IMR-90 (cell line): ENCODE measurements around the gene ADGRL4. TPM values are rescaled to one million over a fixed set of nuclear protein-coding genes. Genes with fewer than 3 reads are reported as not detected.

ENCODE experiments used
- ATAC-seq: fragments of 200-7000 bp; cut with Tn5 transposase; 2 replicates; pipeline ENCODE4 v1.9.1; 2020; ENCODE audit warnings: low read depth, mild to moderate bottlenecking, moderate library complexity
- BruUV-seq: library from RNA; stranded (reverse); fragments of 400-500 nt; replicated peaks from 2 replicates; lab custom pipeline; 2021; lab: Mats Ljungman, UMichigan
- CTCF ChIA-PET: fragments of 300-600 bp; formaldehyde crosslinking; extraction: SDS; loops from one replicate; lab custom pipeline; 2021; ENCODE audit warnings: antibody characterized with exemption; lab: Yijun Ruan, JAX
- POLR2A ChIA-PET: fragments of 300-600 bp; sonication (Branson Sonifier 250); formaldehyde crosslinking; loops from one replicate; lab custom pipeline; 2022; ENCODE audit warnings: antibody characterized with exemption; ENCODE audit not compliant: unreplicated experiment; lab: Charles Lee
- DNase-seq: peaks from one replicate; pipeline ENCODE4 v3.0.0; 2013
- H2AFZ ChIP-seq: replicated peaks from 2 replicates; pipeline ENCODE3; 2013; ENCODE audit warnings: low read length, mild to moderate bottlenecking; ENCODE audit not compliant: poor library complexity
- H2AK5ac ChIP-seq: 2 replicates; pipeline ENCODE4 v1.6.1; 2013; ENCODE audit warnings: low read depth, low read length, inconsistent platforms
- H2AK9ac ChIP-seq: replicated peaks from 2 replicates; pipeline ENCODE3; 2013; ENCODE audit warnings: mild to moderate bottlenecking, low read depth, low read length, moderate library complexity; ENCODE audit not compliant: poor library complexity
- H2BK120ac ChIP-seq: 2 replicates; pipeline ENCODE4 v1.6.1; 2013; ENCODE audit warnings: low read depth, low read length, inconsistent platforms
- H2BK15ac ChIP-seq: 3 replicates; pipeline ENCODE4 v1.6.1; 2013; ENCODE audit warnings: low read depth, low read length, inconsistent platforms
- H2BK20ac ChIP-seq: 2 replicates; pipeline ENCODE4 v1.6.1; 2013; ENCODE audit warnings: low read depth, mild to moderate bottlenecking, inconsistent platforms, low read length, moderate library complexity
- H2BK5ac ChIP-seq: 2 replicates; pipeline ENCODE4 v1.6.1; 2013; ENCODE audit warnings: mild to moderate bottlenecking, low read depth, low read length, inconsistent platforms; ENCODE audit not compliant: poor library complexity, severe bottlenecking
- H3K14ac ChIP-seq: replicated peaks from 2 replicates; pipeline ENCODE4 v1.6.1; 2013; ENCODE audit warnings: low read depth, low read length, inconsistent platforms
- H3K18ac ChIP-seq: 2 replicates; pipeline ENCODE4 v1.6.1; 2013; ENCODE audit warnings: low read depth, low read length, control low read depth
- H3K23ac ChIP-seq: 2 replicates; pipeline ENCODE4 v1.6.1; 2013; ENCODE audit warnings: low read depth, low read length, inconsistent platforms
- H3K27ac ChIP-seq: 2 replicates; pipeline ENCODE4 v1.5.1; 2013; ENCODE audit warnings: mild to moderate bottlenecking, control low read depth, low read length; ENCODE audit not compliant: insufficient read depth
- H3K27me3 ChIP-seq: 2 replicates; pipeline ENCODE4 v1.6.1; 2013; ENCODE audit warnings: low read length; ENCODE audit not compliant: control insufficient read depth, insufficient read depth
- H3K36me3 ChIP-seq: 2 replicates; pipeline ENCODE4 v1.6.1; 2013; ENCODE audit warnings: low read length, mixed read lengths; ENCODE audit not compliant: control insufficient read depth, insufficient read depth
- H3K4ac ChIP-seq: 2 replicates; pipeline ENCODE4 v1.6.1; 2013; ENCODE audit warnings: low read depth, low read length, inconsistent platforms
- H3K4me1 ChIP-seq: 2 replicates; pipeline ENCODE4 v1.6.1; 2013; ENCODE audit warnings: low read length, mixed read lengths; ENCODE audit not compliant: control insufficient read depth, insufficient read depth
- H3K4me2 ChIP-seq: 2 replicates; pipeline ENCODE4 v1.6.1; 2013; ENCODE audit warnings: low read depth, mild to moderate bottlenecking, control low read depth, low read length, moderate library complexity
- H3K4me3 ChIP-seq: 2 replicates; pipeline ENCODE4 v1.5.1; 2013; ENCODE audit warnings: low read depth, mild to moderate bottlenecking, control low read depth, low read length, moderate library complexity; ENCODE audit not compliant: insufficient read depth
- H3K56ac ChIP-seq: 2 replicates; pipeline ENCODE4 v1.6.1; 2013; ENCODE audit warnings: low read length, inconsistent platforms; ENCODE audit not compliant: insufficient read depth; ENCODE audit errors: extremely low read depth
- H3K79me1 ChIP-seq, 2 experiments: 2 replicates each; pipeline ENCODE4 v1.6.1; 2013; ENCODE audit warnings: low read length in 2 of 2, inconsistent platforms in 1 of 2, low read depth in 1 of 2
- H3K9ac ChIP-seq: 2 replicates; pipeline ENCODE4 v1.6.1; 2013; ENCODE audit warnings: low read depth, low read length, control low read depth
- H3K9me1 ChIP-seq: 2 replicates; pipeline ENCODE4 v1.6.1; 2013; ENCODE audit warnings: low read length, inconsistent platforms; ENCODE audit not compliant: insufficient read depth
- H3K9me3 ChIP-seq: 2 replicates; pipeline ENCODE4 v1.6.1; 2013; ENCODE audit warnings: low read length; ENCODE audit not compliant: control insufficient read depth, insufficient read depth
- H4K20me1 ChIP-seq: 2 replicates; pipeline ENCODE4 v1.6.1; 2013; ENCODE audit warnings: low read length, inconsistent platforms; ENCODE audit not compliant: insufficient read depth
- H4K5ac ChIP-seq: 2 replicates; pipeline ENCODE4 v1.6.1; 2013; ENCODE audit warnings: mild to moderate bottlenecking, low read depth, low read length, control low read depth
- H4K8ac ChIP-seq, 2 experiments: 2 replicates each; pipeline ENCODE4 v1.6.1; 2013; ENCODE audit warnings: low read depth in 2 of 2, low read length in 2 of 2, control low read depth in 1 of 2, inconsistent platforms in 1 of 2
- H4K91ac ChIP-seq: 2 replicates; pipeline ENCODE4 v1.6.1; 2013; ENCODE audit warnings: low read depth, low read length, inconsistent platforms; ENCODE audit not compliant: insufficient read depth
- BHLHE40 ChIP-seq: fragments of 150-350 bp; IDR thresholded peaks from 2 replicates; pipeline ENCODE4 v1.6.1; 2016; ENCODE audit warnings: mild to moderate bottlenecking, low read depth, low read length
- CEBPB ChIP-seq: IDR thresholded peaks from 2 replicates; pipeline ENCODE4 v1.6.1; 2012; ENCODE audit warnings: low read depth, low read length, improper control_type of control experiment
- CHD1 ChIP-seq: IDR thresholded peaks from 2 replicates; pipeline ENCODE4 v1.6.1; 2012; ENCODE audit warnings: low read depth, low read length, improper control_type of control experiment
- CTCF ChIP-seq: conservative IDR thresholded peaks from 2 replicates; pipeline ENCODE4 v1.5.1; 2012; ENCODE audit warnings: mild to moderate bottlenecking, low read depth, low read length, improper control_type of control experiment
- ELK1 ChIP-seq: fragments of 150-350 bp; IDR thresholded peaks from 2 replicates; pipeline ENCODE4 v1.6.1; 2016; ENCODE audit warnings: low read depth, mild to moderate bottlenecking, low read length, moderate library complexity, borderline replicate concordance
- FOS ChIP-seq: fragments of 150-350 bp; IDR thresholded peaks from 2 replicates; pipeline ENCODE4 v1.6.1; 2016; ENCODE audit warnings: low read depth, low read length
- MAFK ChIP-seq: IDR thresholded peaks from 2 replicates; pipeline ENCODE4 v1.6.1; 2012; ENCODE audit warnings: low read depth, low read length, improper control_type of control experiment
- MAZ ChIP-seq: IDR thresholded peaks from 2 replicates; pipeline ENCODE4 v1.6.1; 2012; ENCODE audit warnings: low read depth, mild to moderate bottlenecking, low read length, improper control_type of control experiment, moderate library complexity, borderline replicate concordance
- MXI1 ChIP-seq: IDR thresholded peaks from 2 replicates; pipeline ENCODE4 v1.6.1; 2012; ENCODE audit warnings: low read depth, mild to moderate bottlenecking, low read length, moderate library complexity, borderline replicate concordance
- NFE2L2 ChIP-seq: fragments of 150-350 bp; IDR thresholded peaks from 2 replicates; pipeline ENCODE4 v1.6.1; 2016; ENCODE audit warnings: low read depth, mild to moderate bottlenecking, low read length
- POLR2A ChIP-seq: IDR thresholded peaks from 2 replicates; pipeline ENCODE4 v1.6.1; 2012; ENCODE audit warnings: mild to moderate bottlenecking, low read depth, low read length
- RAD21 ChIP-seq: IDR thresholded peaks from 2 replicates; pipeline ENCODE4 v1.6.1; 2012; ENCODE audit warnings: low read length, improper control_type of control experiment
- RCOR1 ChIP-seq: IDR thresholded peaks from 2 replicates; pipeline ENCODE4 v1.6.1; 2012; ENCODE audit warnings: mild to moderate bottlenecking, low read length, improper control_type of control experiment; ENCODE audit not compliant: insufficient replicate concordance
- RFX5 ChIP-seq: IDR thresholded peaks from 2 replicates; pipeline ENCODE4 v1.8.0; 2012; ENCODE audit warnings: low read depth, mild to moderate bottlenecking, low read length, moderate library complexity
- SMC3 ChIP-seq: fragments of 150-350 bp; IDR thresholded peaks from 2 replicates; pipeline ENCODE4 v1.6.1; 2016; ENCODE audit warnings: low read depth, mild to moderate bottlenecking, antibody characterized with exemption, low read length, moderate library complexity
- USF2 ChIP-seq: fragments of 150-350 bp; IDR thresholded peaks from 2 replicates; pipeline ENCODE4 v1.6.1; 2017; ENCODE audit warnings: mild to moderate bottlenecking, antibody characterized with exemption, low read length, low read depth
- WGBS, 2 experiments: methylation state at CpG; one replicate each; pipeline versions ENCODE4 v1.1.5 to v1.1.7; 2013; ENCODE audit warnings: missing lambda C conversion rate in 2 of 2; ENCODE audit not compliant: insufficient read length in 1 of 2; ENCODE audit errors: extremely low coverage in 2 of 2; 5-methylcytosine and 5-hydroxymethylcytosine counted together
- dilution Hi-C: fragments of 300-500 bp; cut with HindIII; formaldehyde crosslinking; loops from one replicate; pipeline ENCODE4 v1.14.3; 2018; ENCODE audit warnings: low sequenced_read_pairs; ENCODE audit not compliant: unreplicated experiment
- in situ Hi-C: fragments of 300-500 bp; cut with MboI; formaldehyde crosslinking; loops from 3 replicates; pipeline ENCODE4 v1.14.3; 2019; ENCODE audit warnings: low sequenced_read_pairs, inconsistent platforms, mixed read lengths
- intact Hi-C: fragments of 100-400 bp; cut with micrococcal nuclease; formaldehyde crosslinking; loops from 2 replicates; pipeline ENCODE4 v1.10.0; 2022
- polyA plus RNA-seq, 3 experiments: library from polyadenylated mRNA; depleted of rRNA; stranded (reverse); fragments of >200 nt; gene quantifications; 2 replicates each; pipeline ENCODE4 v1.2.3, GENCODE V29; 2012; ENCODE audit warnings: low replicate concordance in 1 of 3
- total RNA-seq: library from RNA; depleted of rRNA; stranded (reverse); fragments of >200 nt; gene quantifications from 2 replicates; pipeline ENCODE4 v1.2.3, GENCODE V29; 2012

ADGRL4 gene
- total and polyA plus RNA-seq, 2 of the 4 experiments (the other 2 are of a cell fraction): 3.2 to 4.5 TPM

- Histone ChIP-seq H4K8ac (no peak overlapping the region), H3K4me3 (no peak overlapping the region), H3K27ac (no peak overlapping the region), H3K9me1 (no peaks in the 10 kb centered on the region), H3K27me3 (no peaks in the 10 kb centered on the region), H3K9me3 (no peaks in the 10 kb centered on the region), H4K20me1 (no peaks in the 10 kb centered on the region), H2AK9ac (no peak overlapping the region), H3K4me2 (no peak overlapping the region), H3K9ac (no peak overlapping the region), H4K91ac (no peak overlapping the region), H2AK5ac (no peak overlapping the region), H3K4ac (no peak overlapping the region), H2BK5ac (no peak overlapping the region), H2BK15ac (no peak overlapping the region), H3K79me1 (no peaks in the 10 kb centered on the region), H3K23ac (no peak overlapping the region), H3K4me1 (no peaks in the 10 kb centered on the region; the same call in 1 of the 2 replicates), H2BK20ac (no peak overlapping the region), H3K18ac (no peak overlapping the region), H2AFZ (no peak overlapping the region), H3K56ac (no peak overlapping the region), H4K5ac (no peak overlapping the region), H3K14ac (no peak overlapping the region), H2BK120ac (no peak overlapping the region), H3K36me3 (no peaks in the 10 kb centered on the region)
- TF ChIP-seq RAD21 (no peak), RCOR1 (no peak), MAFK (no peak), POLR2A (no peak), ELK1 (no peak), RFX5 (no peak), MXI1 (no peak), FOS (no peak), USF2 (no peak), BHLHE40 (no peak), SMC3 (no peak), CTCF (no peak), MAZ (no peak), CHD1 (no peak), CEBPB (no peak), NFE2L2 (no peak)
- DNase-seq (no peak), ATAC-seq (no peak)
- dilution Hi-C loops: no loop called here
- intact Hi-C loops: no loop called here
- no CpG with 5 or more reads among the region's 3 CpGs for WGBS, 2 experiments
- POLR2A ChIA-PET: no interaction called here
- CTCF ChIA-PET: interaction anchor here (0.9 kb wide), 1 partner anchor 123 kb away, joined by 3 read pairs; no protein-coding TSS in a partner anchor
- no TSS peak for BruUV-seq
- in situ Hi-C loops: no loop called here
Measured at GRCh38 chr1:78916986-78917385, 89.5 kb downstream of the ADGRL4 start.
